Neural progenitor cell (in vitro differentiated cells): ENCODE data around the gene BHLHE40.

Source experiments
- EZH2 ChIP-seq: fragments of 200-600 bp; sonication (generic); IDR thresholded peaks from 2 replicates; pipeline ENCODE4 v1.6.1; 2017; ENCODE audit warnings: antibody characterized with exemption, mild to moderate bottlenecking, moderate library complexity
- EZH2phosphoT487 ChIP-seq: fragments of 200-600 bp; sonication (generic); IDR thresholded peaks from 2 replicates; pipeline ENCODE4 v1.6.1; 2017; ENCODE audit warnings: antibody characterized with exemption
- TF ChIP-seq, protein P1 (sequence below): fragments of 200-600 bp; sonication (generic); IDR thresholded peaks from 2 replicates; pipeline ENCODE4 v1.5.1; 2017; ENCODE audit warnings: antibody characterized with exemption, mild to moderate bottlenecking

DNA sequence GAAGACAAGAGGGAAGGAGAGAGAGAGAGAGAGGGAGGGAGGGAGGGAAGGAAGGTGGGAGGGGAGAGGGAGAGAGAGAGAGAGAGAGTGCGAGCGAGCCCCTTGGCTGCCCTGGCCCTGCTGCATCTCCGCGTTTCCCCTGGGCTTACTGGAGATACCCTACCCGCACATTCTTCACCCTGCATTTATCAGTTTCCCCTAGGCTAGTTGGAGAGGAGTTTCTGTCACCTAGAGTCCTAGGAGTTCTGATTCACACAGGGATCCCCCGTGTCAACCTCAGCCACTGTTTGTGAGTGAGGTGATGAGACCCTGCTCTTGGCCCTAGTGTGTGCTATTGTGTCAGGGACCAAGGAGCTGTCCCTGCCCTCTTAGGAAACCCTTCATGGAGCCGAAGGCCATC lies 18.7 kb downstream of the BHLHE40 start:
- TF ChIP-seq, protein P1, sequence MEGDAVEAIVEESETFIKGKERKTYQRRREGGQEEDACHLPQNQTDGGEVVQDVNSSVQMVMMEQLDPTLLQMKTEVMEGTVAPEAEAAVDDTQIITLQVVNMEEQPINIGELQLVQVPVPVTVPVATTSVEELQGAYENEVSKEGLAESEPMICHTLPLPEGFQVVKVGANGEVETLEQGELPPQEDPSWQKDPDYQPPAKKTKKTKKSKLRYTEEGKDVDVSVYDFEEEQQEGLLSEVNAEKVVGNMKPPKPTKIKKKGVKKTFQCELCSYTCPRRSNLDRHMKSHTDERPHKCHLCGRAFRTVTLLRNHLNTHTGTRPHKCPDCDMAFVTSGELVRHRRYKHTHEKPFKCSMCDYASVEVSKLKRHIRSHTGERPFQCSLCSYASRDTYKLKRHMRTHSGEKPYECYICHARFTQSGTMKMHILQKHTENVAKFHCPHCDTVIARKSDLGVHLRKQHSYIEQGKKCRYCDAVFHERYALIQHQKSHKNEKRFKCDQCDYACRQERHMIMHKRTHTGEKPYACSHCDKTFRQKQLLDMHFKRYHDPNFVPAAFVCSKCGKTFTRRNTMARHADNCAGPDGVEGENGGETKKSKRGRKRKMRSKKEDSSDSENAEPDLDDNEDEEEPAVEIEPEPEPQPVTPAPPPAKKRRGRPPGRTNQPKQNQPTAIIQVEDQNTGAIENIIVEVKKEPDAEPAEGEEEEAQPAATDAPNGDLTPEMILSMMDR = no peak
- TF ChIP-seq EZH2 = no peak
- no peak for TF ChIP-seq EZH2phosphoT487
